Measurements from ENCODE around the gene PNCK.

DNA sequence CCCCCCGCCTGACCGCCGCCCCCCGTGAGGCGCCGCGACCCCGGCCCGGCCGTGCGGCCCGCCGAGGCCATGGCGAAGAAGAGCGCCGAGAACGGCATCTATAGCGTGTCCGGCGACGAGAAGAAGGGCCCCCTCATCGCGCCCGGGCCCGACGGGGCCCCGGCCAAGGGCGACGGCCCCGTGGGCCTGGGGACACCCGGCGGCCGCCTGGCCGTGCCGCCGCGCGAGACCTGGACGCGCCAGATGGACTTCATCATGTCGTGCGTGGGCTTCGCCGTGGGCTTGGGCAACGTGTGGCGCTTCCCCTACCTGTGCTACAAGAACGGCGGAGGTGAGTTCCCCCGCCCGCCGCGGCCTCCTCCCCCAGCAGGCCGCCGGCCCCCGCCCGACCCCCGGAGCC is 14.9 kb upstream of the PNCK start:
- TF ChIP-seq POLR2AphosphoS5 (IDR thresholded peaks at IDR 0.05; ENCODE audit: low read depth) (no peak), EZH2 (IDR thresholded peaks at IDR 0.05; ENCODE audit: low read depth, unreplicated experiment) (no peak), CREB1 (CRISPR knock-in tag; IDR thresholded peaks at IDR 0.05; ENCODE audit: low read depth) (no peak), REST (IDR thresholded peaks at IDR 0.05; ENCODE audit: unreplicated experiment) (no peak)
- TF ChIP-seq, protein P1, sequence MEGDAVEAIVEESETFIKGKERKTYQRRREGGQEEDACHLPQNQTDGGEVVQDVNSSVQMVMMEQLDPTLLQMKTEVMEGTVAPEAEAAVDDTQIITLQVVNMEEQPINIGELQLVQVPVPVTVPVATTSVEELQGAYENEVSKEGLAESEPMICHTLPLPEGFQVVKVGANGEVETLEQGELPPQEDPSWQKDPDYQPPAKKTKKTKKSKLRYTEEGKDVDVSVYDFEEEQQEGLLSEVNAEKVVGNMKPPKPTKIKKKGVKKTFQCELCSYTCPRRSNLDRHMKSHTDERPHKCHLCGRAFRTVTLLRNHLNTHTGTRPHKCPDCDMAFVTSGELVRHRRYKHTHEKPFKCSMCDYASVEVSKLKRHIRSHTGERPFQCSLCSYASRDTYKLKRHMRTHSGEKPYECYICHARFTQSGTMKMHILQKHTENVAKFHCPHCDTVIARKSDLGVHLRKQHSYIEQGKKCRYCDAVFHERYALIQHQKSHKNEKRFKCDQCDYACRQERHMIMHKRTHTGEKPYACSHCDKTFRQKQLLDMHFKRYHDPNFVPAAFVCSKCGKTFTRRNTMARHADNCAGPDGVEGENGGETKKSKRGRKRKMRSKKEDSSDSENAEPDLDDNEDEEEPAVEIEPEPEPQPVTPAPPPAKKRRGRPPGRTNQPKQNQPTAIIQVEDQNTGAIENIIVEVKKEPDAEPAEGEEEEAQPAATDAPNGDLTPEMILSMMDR (conservative IDR thresholded peaks at IDR 0.05; ENCODE audit: low read depth in 2 of 2): no peak

All from GM23338 (cell line).